Dendritic cell treated with granulocyte-macrophage colony-stimulating factor and Interleukin-4, amounts not matched to agents 40 ng/mL and 50 ng/mL, for 4 days (primary cell): ENCODE measurements around the gene KCNIP4.

Experiments
- H3K27ac Mint-ChIP-seq: one replicate; pipeline ENCODE4 v1.8.0; 2022; ENCODE audit warnings: mild to moderate bottlenecking, mixed read lengths
- H3K27me3 Mint-ChIP-seq: one replicate; pipeline ENCODE4 v1.8.0; 2022; ENCODE audit warnings: mild to moderate bottlenecking, mixed read lengths
- H3K36me3 Mint-ChIP-seq: one replicate; pipeline ENCODE4 v1.8.0; 2022; ENCODE audit warnings: low read depth, mixed read lengths
- H3K4me1 Mint-ChIP-seq: one replicate; pipeline ENCODE4 v1.8.0; 2022; ENCODE audit warnings: low read depth, mixed read lengths
- H3K4me3 Mint-ChIP-seq: one replicate; pipeline ENCODE4 v1.8.0; 2022; ENCODE audit warnings: mild to moderate bottlenecking, moderate library complexity, mixed read lengths
- H3K9me3 Mint-ChIP-seq: one replicate; pipeline ENCODE4 v1.8.0; 2022; ENCODE audit warnings: mixed read lengths
- intact Hi-C: fragments of 100-400 bp; cut with micrococcal nuclease; formaldehyde crosslinking; loops from one replicate; pipeline ENCODE4 v1.15.0; 2022

The KCNIP4 gene

DNA sequence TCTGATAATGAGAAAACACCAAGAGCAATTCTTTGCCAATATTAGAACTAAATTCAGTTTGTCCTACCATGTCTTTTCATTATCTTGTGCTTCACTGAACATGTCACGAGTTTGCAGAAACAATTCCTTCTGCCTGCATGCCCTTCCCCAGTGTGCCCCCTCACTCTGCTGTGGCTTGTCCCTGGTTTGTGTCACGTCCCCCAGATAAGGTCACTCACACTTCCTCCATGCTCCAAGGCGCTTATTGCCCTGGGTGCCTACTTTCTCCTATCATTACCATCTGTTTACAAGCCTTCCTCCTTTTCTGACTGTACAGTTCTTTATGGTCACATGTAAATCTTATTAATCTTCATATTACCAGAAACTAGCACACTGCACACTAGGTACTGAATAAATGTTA is 394.1 kb downstream of the KCNIP4 start:
- H3K9me3 Mint-ChIP-seq: no peaks in the 10 kb centered on the region
- no peaks in the 10 kb centered on the region for H3K27me3 Mint-ChIP-seq
- no peaks in the 10 kb centered on the region for H3K4me1 Mint-ChIP-seq
- H3K36me3 Mint-ChIP-seq: no peaks in the 10 kb centered on the region
- no peak overlapping the region for H3K4me3 Mint-ChIP-seq
- H3K27ac Mint-ChIP-seq: no peak overlapping the region
- intact Hi-C loops: no loop called here

DNA sequence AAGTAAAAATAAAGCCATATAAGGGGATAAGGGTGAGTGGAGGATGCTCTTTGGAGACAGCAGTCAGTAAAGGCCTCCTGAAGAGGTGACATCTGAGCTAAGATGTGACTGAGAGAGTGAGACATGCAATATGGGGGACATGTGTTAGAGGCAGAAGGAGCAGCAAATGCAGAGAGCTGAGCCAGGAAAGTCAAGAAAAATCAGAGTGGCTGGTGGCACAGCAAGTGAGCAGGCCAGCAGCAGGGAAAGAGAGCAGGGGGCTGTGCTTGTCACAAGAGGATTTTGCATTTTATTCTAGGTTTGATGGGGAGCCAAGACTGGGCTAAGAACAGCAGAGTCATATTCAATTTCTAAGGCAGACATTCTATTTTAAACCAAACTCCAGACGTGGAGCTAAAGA is 394.5 kb downstream of the KCNIP4 start:
- Mint-ChIP-seq H3K9me3 (no peaks in the 10 kb centered on the region), H3K27me3 (no peaks in the 10 kb centered on the region), H3K4me1 (no peaks in the 10 kb centered on the region), H3K36me3 (no peaks in the 10 kb centered on the region), H3K27ac (no peak overlapping the region), H3K4me3 (no peak overlapping the region)
- intact Hi-C loops: no loop called here

DNA sequence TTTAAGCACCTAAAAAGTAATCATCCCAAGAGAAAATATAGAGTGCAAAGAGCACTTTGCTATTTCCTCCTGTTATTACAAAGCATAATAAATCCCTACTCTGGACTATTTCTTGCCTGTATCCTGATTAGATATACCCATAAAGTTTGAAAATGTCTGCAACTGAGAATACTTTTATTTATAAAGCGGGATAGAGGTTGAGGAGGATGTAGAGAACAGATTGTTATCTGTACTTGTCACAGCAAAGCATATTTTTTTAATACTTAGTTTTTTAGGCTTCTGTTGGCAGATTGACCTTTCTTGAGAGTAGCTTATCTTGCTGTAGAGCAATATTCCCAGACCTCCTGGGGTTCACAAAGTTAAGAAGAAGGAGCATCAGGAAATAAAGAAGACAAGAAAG is 396.1 kb downstream of the KCNIP4 start:
- no peaks in the 10 kb centered on the region for H3K4me1 Mint-ChIP-seq

DNA sequence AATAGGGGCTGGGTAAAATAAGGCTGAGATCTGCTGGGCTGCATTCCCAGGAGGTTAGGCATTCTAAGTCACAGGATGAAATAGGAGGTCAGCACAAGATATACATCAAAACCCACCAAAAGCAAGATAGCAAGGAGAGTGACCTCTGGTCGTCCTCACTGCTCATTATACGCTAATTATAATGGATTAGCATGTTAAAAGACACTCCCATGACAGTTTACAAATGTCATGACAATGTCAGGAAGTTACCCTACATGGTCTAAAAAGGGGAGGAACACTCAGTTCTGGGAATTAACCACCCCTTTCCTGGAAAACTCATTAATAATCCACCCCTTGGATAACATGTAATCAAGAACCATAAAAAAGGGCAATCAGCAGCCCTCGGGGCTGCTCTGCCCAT is 403.6 kb downstream of the KCNIP4 start:
- Mint-ChIP-seq H3K27ac (no peak overlapping the region), H3K36me3 (no peaks in the 10 kb centered on the region), H3K4me1 (no peaks in the 10 kb centered on the region), H3K9me3 (no peaks in the 10 kb centered on the region), H3K27me3 (no peaks in the 10 kb centered on the region), H3K4me3 (no peak overlapping the region)
- intact Hi-C loops: no loop called here

More for the DNA sequence above, 396.1 kb downstream of the KCNIP4 start:
- no peak overlapping the region for H3K4me3 Mint-ChIP-seq
- H3K9me3 Mint-ChIP-seq: no peaks in the 10 kb centered on the region
- intact Hi-C loops: no loop called here
- no peak overlapping the region for H3K27ac Mint-ChIP-seq
- no peaks in the 10 kb centered on the region for H3K27me3 Mint-ChIP-seq
- H3K36me3 Mint-ChIP-seq: no peaks in the 10 kb centered on the region

DNA sequence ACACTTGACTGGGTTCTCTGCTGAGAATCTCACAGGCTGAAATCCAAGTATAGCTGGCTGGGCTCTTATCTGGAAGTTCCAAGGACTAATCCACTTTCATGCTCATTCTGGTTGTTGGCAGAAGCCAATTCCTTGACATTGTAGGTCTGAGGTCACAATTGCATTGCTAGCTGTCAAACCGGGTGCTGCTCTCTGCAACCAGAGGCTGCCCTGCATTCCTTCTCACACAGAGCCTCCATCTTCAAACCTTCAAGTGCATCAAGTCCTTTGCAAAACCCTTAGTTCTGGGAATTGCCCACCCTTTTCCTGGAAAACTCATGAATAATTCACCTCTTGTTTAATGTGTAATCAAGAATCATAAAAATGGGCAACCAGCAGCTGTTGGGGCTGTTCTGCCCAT is 404.2 kb downstream of the KCNIP4 start:
- H3K9me3 Mint-ChIP-seq: no peaks in the 10 kb centered on the region
- no peaks in the 10 kb centered on the region for H3K36me3 Mint-ChIP-seq
- no peaks in the 10 kb centered on the region for H3K27me3 Mint-ChIP-seq
- H3K27ac Mint-ChIP-seq: no peak overlapping the region
- no peaks in the 10 kb centered on the region for H3K4me1 Mint-ChIP-seq
- H3K4me3 Mint-ChIP-seq: no peak overlapping the region
- intact Hi-C loops: no loop called here

DNA sequence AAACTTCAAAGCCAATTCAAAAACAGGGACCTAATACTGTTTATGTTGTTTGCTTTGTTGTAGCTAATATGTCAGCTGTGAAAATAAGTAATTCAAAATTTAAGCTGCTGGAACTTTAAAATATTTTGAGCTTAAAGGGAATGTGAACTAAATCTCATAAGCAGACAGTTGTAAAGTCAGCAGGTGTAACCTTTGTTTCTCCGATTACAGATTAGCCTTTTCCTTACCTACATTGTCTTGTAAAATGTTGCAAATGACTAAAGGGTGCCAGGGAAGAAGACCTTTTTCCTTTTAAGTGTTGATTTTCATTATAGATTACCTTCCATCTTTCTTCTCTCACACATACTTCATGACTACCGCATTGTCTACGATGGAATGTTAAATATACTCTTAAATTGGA is 405.1 kb downstream of the KCNIP4 start:
- Mint-ChIP-seq H3K27me3 (no peaks in the 10 kb centered on the region), H3K4me3 (no peak overlapping the region), H3K27ac (no peak overlapping the region), H3K4me1 (no peaks in the 10 kb centered on the region), H3K9me3 (no peaks in the 10 kb centered on the region), H3K36me3 (no peaks in the 10 kb centered on the region)
- intact Hi-C loops: no loop called here

DNA sequence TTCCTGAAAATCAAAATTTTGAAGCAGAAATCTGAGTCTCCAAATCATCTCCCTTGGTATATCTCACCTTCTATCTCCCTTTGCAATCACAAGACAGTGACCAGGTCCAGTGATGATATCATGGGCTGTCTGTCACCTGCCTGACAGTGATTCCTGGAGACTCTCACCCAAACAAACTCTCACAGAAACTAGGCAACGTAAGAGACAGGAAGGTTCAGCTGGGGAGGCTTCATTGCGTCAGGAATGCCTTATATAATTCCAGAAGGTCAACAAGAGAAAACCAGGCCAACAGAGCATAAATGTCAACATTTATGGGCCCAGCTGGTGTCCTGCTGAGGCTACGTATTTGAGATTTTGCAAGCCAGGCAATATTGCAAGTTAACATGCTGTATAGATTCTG is 412.7 kb downstream of the KCNIP4 start:
- intact Hi-C loops: no loop called here
- no peak overlapping the region for H3K4me3 Mint-ChIP-seq
- H3K9me3 Mint-ChIP-seq: no peaks in the 10 kb centered on the region
- H3K36me3 Mint-ChIP-seq: no peaks in the 10 kb centered on the region
- H3K27me3 Mint-ChIP-seq: no peaks in the 10 kb centered on the region
- no peaks in the 10 kb centered on the region for H3K4me1 Mint-ChIP-seq
- no peak overlapping the region for H3K27ac Mint-ChIP-seq

DNA sequence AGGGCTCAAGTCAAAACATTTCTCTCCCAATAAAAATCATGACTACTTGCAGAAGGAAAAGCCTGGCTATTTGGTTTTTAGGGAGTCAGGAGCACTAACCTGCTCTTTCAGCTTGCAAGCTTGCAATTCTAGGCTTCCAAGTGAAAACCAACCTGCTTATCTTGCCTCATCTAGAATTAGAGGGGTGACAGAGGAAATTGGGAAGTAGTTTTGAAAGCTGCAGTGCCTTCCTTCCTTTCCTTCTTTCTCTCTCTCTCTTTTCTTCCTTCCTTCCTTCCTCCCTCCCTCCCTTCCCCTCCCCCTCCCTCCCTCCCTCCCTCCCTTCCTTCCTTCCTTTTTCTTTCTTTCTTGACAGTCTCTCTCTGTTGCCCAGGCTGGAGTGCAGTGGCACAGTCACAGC is 417.5 kb downstream of the KCNIP4 start:
- Mint-ChIP-seq H3K4me1 (no peaks in the 10 kb centered on the region), H3K4me3 (no peak overlapping the region), H3K36me3 (no peaks in the 10 kb centered on the region), H3K27me3 (no peaks in the 10 kb centered on the region), H3K27ac (no peak overlapping the region), H3K9me3 (no peaks in the 10 kb centered on the region)
- intact Hi-C loops: no loop called here

DNA sequence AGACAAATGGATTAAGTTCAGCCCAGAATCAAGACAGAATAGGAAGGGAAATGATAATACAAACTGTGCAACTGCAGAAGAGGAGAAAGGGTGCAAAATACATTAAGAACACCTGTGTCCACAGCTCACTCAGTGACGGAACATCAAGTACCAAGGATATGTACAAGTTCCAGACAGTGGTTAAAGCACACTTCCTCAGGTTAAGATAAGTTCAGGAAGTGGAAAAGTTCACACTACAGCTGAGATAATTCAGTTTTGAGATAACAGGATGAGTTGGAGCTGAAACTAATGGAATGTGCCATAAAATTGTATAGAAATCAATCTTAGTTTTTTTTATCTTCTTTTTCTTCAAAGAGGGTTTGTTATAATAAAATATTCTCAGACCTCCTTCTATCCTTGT is 419.4 kb downstream of the KCNIP4 start:
- Mint-ChIP-seq H3K9me3 (no peaks in the 10 kb centered on the region), H3K36me3 (no peaks in the 10 kb centered on the region), H3K27ac (no peak overlapping the region), H3K27me3 (no peaks in the 10 kb centered on the region), H3K4me3 (no peak overlapping the region), H3K4me1 (no peaks in the 10 kb centered on the region)
- intact Hi-C loops: no loop called here

DNA sequence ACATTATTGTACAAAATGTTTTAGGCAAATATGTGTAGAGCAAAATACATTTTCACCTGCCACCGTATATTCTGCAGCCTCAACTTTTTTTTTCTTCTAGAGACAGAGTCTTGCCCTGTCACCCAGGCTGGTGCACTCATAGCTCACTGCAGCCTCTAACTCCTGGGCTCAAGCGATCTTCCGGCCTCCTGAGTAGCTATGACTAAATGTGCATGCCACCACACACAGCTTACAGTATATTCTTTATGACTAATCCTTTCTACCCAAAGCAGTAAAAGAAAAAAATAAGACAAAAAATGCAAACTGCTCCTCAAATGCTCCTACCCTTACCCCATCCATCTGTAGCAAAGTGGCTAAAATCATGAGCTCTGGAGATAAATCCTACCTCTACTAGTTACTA is 426.3 kb downstream of the KCNIP4 start:
- H3K36me3 Mint-ChIP-seq: no peaks in the 10 kb centered on the region
- intact Hi-C loops: no loop called here
- no peak overlapping the region for H3K4me3 Mint-ChIP-seq
- no peaks in the 10 kb centered on the region for H3K4me1 Mint-ChIP-seq
- no peak overlapping the region for H3K27ac Mint-ChIP-seq
- H3K27me3 Mint-ChIP-seq: no peaks in the 10 kb centered on the region
- no peaks in the 10 kb centered on the region for H3K9me3 Mint-ChIP-seq

DNA sequence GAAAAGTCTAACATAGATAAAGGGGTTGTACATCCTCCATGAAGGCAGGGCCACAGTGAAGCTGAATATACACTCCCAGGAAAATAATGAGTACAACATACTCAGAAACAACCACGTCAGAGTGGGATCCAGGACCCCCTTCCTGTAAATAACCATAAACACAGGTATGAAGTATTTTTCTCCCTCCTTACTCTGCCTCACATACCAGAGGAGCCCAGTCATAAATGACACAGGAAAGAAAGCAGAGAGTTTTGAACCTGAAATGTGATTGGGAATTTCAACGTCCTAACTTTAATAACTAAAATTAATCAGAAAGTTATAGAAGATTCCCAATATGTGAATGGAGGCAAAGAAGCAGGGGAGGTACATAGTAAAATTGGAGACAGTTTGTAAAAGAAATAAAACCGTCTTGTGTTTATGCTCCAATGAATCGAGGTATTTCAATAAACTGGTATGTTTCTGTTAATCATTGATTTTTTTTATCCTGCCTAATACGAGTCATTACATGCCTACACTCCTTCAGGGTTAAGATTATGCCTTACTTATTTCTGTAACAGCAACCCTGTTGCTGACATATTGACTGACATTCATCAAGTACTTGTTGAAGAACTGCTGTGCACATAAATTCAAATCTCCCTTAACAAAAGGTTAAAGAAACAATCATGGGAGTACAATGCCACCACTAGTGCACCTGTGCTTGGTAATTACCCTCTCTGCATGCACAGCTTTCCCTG is 431.3 kb downstream of the KCNIP4 start:
- no peaks in the 10 kb centered on the region for H3K36me3 Mint-ChIP-seq
- H3K4me3 Mint-ChIP-seq: no peak overlapping the region
- no peaks in the 10 kb centered on the region for H3K9me3 Mint-ChIP-seq

DNA sequence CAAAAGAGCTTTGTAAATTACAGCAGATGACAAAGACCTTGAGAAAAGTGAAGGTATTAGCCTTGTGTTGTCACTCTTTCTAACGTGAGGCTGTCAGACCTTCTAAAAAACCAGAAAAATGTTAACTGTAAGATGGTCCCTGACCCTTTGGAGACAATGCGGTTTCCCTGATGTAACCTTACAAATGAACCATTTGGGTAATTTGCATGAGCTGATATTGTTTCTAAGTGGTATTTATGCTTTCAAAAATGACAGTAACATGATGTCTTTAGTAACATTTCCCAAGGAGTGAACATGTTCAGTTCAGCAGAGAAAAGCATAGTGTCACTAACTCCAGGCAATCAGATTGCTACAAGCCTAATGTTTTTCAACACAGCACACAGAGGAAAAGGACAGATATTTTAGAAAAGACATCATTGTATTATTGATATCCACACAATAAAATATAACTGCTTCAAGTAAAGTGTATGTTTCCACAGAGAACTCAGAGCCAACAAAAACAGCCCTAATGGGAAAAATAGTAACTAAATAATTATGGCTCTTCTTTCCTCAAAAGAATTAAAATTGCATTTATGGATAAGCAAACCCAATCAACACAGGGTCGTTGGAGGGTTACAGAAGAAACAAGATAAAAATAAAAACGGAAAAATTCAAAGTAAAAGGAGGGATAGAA is 434.4 kb downstream of the KCNIP4 start:
- intact Hi-C loops: no loop called here
- Mint-ChIP-seq H3K36me3 (no peaks in the 10 kb centered on the region), H3K27ac (no peak overlapping the region), H3K27me3 (no peaks in the 10 kb centered on the region), H3K9me3 (no peaks in the 10 kb centered on the region), H3K4me1 (no peaks in the 10 kb centered on the region), H3K4me3 (no peak overlapping the region)

More for the DNA sequence above, 431.3 kb downstream of the KCNIP4 start:
- Mint-ChIP-seq H3K27me3 (no peaks in the 10 kb centered on the region), H3K27ac (no peak overlapping the region), H3K4me1 (no peaks in the 10 kb centered on the region)
- intact Hi-C loops: no loop called here

DNA sequence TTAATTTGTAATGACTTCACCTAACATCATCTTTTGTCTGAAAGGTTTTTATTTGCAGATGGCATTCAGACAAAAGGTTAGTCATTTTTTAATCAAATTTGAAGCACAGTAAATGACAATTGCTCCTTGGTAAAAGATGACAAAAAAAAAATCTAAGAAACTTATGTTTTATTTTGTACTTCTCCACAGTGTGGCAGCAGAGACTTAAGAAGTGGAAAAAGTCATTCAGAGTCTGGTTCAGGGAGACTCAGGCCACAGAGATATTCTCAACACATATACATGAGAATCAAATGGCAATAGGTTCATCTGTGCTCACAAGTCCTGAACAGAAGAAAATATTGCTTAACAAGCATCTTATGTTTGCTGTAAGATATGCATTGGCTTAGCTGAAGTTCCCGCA is 436.2 kb downstream of the KCNIP4 start:
- Mint-ChIP-seq H3K36me3 (no peaks in the 10 kb centered on the region), H3K27me3 (no peaks in the 10 kb centered on the region), H3K4me1 (no peaks in the 10 kb centered on the region), H3K27ac (no peak overlapping the region), H3K9me3 (no peaks in the 10 kb centered on the region), H3K4me3 (no peak overlapping the region)
- intact Hi-C loops: no loop called here

DNA sequence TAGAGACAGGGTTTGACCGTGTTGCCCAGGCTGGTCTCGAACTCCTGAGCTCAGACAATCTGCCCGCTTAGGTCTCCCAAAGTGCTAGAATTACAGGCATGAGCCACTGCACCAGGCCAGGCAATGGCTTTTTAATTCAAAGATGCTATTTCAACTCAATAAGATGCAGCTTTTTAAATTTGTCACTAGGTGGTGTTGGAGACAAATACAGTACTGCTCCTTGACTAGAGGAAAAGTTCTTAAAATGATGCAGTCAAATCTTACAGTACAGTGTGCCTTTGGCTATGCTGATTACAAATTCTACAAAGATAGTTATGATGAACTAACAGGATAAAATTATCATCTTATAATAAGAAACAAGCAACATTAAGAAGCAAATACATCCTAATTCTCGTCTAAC is 441.1 kb downstream of the KCNIP4 start:
- no peak overlapping the region for H3K27ac Mint-ChIP-seq
- H3K4me3 Mint-ChIP-seq: no peak overlapping the region
- intact Hi-C loops: no loop called here
- no peaks in the 10 kb centered on the region for H3K9me3 Mint-ChIP-seq
- H3K27me3 Mint-ChIP-seq: no peaks in the 10 kb centered on the region
- no peaks in the 10 kb centered on the region for H3K36me3 Mint-ChIP-seq
- H3K4me1 Mint-ChIP-seq: no peaks in the 10 kb centered on the region

DNA sequence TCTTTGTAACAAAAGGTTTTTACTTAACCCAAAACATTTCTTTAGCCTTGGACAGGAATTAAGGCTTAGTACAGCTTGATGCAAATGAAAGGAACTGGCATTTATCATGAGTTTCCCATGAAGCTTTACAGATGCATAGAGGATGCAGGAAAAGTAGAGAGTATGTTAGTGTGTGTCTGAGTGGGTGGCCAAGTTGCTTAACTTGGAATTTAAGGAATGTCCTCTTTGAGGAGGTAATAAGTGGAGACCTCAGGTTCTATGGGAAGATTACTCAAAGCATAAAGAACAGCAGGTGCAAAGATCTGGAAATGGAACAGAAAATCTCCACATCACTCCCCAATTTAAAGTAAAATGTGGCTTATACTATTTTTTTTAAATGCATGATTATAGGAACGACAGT is 457.9 kb downstream of the KCNIP4 start:
- H3K9me3 Mint-ChIP-seq: no peaks in the 10 kb centered on the region
- H3K36me3 Mint-ChIP-seq: no peaks in the 10 kb centered on the region
- H3K4me1 Mint-ChIP-seq: no peaks in the 10 kb centered on the region

More for the DNA sequence above, 457.9 kb downstream of the KCNIP4 start:
- Mint-ChIP-seq H3K27ac (no peak overlapping the region), H3K27me3 (no peaks in the 10 kb centered on the region), H3K4me3 (no peak overlapping the region)
- intact Hi-C loops: no loop called here
